ENCODE measurements around the gene NDUFS7. TPM values are rescaled to one million over a fixed set of nuclear protein-coding genes. Genes with fewer than 3 reads are reported as not detected.

Gene NDUFS7
- total RNA-seq, 1 donor from 2014 or later, result 159 TPM

DNA sequence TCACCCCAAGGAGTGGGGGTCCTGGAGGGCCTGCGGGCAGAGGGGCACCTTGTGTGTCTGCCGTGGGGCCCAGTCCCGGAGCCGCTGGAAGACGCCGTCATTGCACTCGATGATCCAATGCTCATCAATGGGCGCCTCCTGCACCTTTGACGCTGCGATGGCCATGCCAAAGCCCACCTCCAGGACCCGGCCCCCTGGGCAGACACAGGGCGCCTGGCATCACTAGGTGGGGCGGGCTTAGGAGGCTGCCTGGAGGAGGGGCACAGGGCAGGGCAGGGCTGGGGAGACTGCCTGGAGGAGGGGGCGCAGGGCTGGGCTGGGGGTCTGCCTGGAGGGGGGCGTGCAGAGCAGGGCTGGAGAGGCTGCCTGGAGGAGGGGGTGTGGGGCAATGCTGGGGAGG lies 16.0 kb downstream of the NDUFS7 start:
- no peak for DNase-seq (ENCODE audit: extremely low read depth, low read depth, low spot score)

DNA sequence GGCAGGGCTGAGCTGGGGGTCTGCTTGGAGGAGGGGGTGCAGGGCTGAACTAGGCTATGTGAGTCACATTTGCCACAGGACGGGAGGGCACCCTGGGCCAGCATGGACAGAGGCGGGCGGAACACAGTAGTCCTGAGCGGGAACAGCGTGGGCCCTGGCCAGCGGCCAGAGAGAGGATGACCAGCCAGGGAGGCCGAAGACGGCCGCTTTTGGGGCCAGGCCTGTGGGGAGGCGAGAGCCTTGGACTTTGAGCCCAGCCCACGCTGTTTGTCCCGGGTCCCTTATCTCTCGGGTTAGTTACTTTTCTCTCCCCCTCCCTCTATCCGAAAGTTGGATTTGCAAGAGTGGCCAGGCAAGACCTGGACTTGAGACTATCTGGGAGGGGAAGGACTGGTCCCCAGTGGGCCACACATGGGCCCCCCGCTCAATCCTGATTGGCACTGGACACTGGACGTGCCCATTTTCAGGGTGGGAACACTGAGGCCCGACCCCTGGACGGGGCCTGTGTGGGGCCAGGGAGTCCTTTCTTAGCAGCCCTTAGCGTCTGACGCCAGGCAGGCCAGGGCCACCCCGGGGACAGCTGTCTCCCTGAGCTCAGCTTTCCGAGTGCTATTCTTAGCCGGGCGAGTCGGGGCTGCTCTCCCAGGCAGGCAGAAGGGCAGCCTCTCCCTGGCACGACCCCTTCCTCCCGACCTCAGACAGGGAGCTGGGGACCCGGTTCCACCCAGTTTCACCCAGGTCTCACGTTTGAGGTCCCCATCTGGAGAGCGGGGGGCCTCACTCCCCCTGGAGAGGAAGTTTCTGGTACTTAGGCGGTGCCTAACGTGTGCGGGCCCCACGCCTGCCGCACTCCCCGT lies 16.8 kb downstream of the NDUFS7 start:
- DNase-seq (ENCODE audit: extremely low read depth, low read depth, low spot score), result no peak

DNA sequence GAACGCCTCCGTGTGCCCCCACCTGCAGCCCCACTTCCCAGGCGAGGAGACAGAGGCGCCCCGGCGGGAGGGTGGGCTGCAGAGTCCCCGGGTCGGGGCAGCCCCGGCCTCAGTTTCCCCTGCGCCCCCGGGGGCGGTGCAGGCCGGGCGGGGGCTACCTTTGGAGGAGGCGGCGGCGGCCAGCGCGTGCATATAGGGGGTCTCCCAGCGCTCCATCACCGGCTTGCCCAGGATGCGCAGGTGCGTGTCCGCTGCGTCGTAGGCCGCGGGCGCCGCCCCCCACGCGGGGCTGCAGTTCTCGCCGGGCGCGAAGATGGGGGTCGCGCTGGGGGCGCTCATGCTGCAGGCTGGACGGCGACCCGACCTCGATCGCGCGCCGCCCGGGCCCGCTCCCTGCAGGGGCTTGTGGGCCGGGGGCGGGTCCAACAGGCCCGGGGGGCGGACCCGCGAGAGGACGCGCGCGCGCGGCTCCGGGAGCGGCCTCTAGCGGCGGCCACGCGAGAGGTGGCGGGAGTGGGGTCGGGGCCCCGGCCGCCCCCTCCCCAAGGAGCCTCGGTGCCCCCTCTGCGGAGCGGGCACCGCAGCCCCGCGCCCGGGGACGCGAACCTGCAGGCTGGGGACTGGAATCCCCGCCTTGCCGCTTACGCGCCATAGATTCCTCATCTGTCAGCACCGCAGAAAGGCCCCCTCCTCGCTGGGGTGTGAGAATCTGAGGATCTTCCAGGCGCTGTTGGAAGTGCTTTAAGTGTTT lies 17.6 kb downstream of the NDUFS7 start, which contains the start of gene GAMT:
TSS of gene GAMT (minus strand) at position 405 of the 751 bp plus-strand sequence. CDS start at position 339, 66 bp downstream.
- DNase-seq (ENCODE audit: extremely low read depth, low read depth, low spot score), result no peak

DNA sequence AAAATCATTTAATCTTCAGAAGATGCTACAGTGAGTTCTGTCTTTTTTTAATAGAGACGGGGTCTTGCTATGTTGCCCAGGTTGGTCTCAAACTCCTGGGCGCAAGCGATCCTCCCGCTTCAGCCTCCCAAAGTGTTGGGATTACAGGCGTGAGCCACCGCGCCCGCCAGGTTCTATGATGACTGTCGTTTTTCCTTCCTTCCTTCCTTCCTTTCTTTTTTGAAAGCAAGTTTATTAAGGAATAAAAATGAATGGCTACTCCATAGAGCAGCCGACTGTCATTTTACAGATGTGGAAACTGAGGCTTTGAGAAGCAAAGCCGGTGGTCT lies 18.1 kb downstream of the NDUFS7 start:
- no peak for DNase-seq (ENCODE audit: extremely low read depth, low read depth, low spot score)

DNA sequence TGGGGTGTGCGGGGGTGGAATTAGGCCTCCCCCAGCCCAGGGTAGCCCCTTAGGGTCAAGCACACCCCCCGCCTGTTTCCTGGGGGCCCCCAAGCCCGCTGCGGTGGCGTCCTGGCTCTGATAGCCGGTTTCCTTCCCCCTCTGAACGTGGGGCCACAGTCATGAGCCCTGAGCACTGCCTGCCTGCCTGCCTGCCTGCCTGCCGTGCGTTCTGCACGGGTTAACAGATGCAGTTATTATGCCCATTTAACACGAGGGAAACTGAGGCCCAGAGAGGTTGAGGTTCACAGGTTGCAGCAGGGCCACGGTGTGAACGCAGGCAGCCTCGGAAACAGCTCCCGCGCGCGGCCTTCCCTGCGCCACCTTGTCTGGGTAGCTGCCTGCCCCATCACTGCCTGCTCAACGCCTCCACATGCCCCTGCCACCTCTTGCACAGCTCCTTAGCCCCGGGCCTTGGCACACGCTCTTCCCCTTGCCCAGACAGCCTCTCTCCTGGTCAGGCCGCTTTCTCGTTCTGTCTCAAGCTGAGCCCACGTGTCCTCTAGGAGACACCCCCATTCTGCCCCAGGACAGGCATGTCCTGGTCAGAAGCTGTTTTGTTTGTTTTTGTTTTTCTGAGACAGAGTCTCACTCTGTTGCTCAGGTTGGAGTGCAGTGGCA lies 18.8 kb downstream of the NDUFS7 start:
- DNase-seq (ENCODE audit: extremely low read depth, low read depth, low spot score), result no peak

DNA sequence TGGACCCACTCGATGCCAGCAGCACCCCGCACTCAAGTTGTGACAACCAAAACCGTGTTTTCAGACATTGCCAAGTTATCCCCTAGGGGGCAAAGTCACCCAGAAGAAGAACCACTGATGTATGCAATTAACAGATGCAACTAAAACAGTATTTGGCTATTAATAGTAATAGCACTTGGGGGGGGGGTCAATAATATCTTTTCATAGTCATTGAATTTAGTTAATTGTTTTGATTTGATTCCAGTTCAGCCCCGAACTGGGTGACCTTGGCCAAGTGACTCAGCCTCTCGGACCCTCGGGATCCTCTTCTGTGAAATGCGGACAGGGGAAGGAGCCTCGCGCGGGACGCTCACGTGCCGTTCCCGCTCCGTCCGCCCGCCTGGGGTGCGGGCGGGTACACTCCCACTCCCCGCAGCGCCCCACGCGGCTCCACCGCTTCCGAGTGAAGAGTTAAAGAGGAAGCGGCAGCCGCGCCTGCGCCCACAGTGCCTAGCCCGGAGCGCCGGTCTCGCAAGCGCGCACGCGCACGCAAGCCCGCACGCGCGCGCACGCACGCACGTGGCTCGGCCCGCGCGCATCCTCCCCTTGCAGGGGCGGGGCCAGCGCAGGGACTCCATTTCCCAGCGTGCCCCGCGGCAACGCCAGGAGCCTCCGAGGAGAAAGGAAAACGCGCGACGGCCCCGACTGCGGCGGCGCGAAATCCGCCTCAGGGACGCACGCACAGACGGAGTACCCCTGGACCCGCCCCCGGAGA lies 23.2 kb downstream of the NDUFS7 start:
- peak; percentile 50 for DNase-seq (ENCODE audit: extremely low read depth, low read depth, low spot score)

DNA sequence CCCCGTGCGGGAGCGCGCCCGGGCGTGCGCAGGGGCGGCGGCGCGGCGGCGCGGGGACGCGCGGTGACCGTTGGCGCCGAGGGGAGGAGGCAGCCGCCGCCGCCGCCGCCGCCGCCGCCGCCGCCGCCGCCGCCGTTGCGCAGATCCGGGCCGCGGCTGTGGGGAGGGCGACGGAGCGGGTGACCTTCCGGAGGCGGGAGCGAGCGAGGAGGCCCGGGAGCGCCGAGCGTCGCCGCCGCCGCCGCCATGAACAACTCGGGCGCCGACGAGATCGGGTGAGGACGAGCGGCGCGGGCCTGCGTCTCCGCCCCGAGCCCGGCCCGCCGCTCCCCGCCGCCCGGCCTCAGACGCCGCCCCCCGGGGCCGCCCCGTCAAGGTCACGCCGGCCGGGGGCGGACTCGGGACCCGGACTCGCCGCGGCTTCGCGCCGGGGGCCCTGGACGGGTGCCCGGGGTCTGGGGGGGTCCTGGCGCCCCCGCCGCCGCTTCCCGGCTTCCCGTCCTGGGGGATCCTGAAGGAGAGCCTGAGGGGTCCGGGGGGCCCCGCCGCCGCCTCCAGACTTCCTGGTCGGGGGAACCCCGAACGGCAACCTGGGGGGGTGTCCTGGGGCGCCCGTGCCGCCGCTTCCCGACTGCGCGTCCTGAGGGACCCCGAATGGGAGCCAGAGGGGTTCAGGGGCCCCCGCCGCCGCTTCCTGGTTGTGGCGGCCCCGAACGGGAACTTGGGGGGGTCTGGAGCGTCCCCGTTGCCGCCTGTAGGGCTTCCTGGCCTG lies 24.0 kb downstream of the NDUFS7 start, which contains the start of gene DAZAP1:
TSS of gene DAZAP1 (plus strand) at position 59 of the 772 bp plus-strand sequence. CDS start at position 247, 188 bp downstream.
- no peak for DNase-seq (ENCODE audit: extremely low read depth, low read depth, low spot score)

DNA sequence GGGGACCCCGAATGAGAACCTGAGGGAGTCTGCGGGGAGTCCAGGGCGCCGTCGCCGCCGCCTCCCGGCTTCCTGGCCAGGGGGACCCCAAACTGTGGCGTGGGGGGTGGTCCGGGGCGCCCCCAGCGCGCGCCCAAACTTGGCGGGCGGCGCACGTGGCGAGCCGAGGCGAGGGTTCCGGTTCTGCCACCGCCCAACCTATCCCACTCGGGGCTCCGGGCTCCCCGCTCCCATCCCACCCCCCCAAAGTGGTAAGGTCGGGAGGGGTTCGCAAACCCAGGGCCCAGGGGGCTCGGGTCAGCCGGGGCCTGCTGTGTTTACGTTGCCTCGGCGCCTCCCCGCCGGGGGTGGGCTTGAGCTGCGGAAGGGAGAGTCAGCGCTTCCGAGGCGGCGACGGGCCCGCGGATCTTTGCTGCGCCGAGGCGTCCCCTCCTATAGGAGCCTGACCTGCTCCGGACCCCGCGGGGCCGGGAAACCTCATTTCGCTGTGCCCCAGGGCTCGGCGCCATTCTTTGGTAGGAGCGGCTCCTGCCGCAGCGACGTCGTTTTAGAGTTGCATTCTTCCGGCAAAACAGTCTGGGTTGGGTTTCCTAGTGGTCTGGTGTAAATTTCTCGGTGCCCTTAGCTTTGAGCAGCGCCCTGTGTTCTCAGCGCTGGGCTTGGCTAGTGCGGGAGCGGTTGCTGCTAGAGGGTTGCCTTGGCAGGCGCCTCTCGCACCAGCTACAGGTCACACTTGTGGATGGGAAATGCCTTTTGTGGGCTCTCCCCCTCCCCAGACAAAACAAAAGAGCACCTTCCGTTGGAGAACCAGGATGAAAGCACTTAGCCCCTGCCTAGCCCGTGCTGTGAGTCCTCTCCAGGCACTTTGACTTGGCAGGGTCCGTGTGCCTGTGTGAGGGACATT lies 24.8 kb downstream of the NDUFS7 start:
- DNase-seq (ENCODE audit: extremely low read depth, low read depth, low spot score), result no peak

DNA sequence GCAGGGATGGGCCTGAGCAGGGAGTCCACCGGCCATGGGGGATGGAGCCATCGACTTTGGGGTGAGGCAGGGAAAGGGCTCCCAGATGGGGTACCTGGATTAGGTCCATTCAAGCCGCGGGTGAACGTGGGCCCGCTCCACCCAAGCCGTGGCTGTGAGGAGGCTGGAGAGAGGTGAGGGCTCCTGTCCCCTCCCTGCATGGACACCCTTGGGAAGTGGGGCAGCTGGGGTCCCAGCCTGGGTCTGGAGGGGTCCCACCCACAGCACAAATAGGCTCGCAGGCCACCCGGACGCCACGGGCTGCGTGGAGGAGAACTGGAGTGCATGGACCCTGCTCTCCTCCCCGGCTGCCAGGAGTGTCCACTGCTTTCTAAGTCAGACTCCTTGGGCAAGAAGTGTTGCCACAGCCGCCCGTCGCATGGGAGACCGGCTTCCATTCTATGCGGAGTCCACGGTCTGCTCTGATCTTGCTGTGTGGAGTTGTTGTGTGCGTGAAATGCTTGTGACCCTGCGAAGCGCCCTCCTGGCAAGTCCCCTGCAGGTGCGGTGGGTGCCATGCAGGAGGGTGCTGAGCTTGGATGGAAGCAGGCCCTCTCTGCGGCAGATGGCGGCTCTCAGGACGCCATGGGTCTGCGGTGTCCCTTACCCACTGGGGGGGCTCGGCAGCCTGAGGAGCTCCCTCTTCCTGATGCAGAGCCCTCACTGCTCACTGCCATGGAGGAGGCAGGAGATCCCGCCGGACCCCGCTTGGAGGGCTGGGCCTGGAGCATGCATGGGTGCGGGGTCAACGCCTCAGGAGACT lies 25.7 kb downstream of the NDUFS7 start:
- no peak for DNase-seq (ENCODE audit: extremely low read depth, low read depth, low spot score)

DNA sequence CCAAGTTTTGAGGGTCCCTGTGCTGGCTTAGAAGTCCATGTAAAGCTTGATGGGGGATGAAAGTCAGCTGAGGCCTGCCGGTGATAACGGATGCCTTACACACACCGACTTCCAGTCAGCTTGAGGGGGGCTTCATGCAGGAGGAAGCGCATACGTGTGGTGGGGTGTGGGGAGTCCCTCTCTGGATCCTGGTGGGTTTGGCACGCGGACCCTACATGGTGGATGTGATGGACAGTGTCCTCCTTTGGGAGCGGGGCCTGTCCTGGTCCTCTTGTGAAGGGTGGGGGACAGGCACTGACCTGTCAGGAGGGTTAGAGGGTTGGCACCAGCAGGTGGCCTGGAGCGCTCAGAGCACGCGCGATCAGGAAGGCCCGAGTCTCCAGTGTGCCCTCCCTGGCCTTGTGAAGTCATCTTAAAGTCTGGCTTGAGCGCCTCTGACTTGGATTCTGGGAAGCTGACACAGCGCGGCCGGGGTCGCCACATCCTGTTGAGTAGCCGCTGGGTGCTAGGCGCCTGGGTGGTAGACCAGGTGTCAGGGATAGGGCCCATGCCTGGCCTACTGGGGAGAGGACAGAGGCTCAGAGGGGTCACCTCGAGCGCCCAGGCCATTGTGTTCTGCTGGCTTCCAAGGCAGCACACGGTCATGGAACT lies 26.6 kb downstream of the NDUFS7 start:
- DNase-seq (ENCODE audit: extremely low read depth, low read depth, low spot score), result no peak

DNA sequence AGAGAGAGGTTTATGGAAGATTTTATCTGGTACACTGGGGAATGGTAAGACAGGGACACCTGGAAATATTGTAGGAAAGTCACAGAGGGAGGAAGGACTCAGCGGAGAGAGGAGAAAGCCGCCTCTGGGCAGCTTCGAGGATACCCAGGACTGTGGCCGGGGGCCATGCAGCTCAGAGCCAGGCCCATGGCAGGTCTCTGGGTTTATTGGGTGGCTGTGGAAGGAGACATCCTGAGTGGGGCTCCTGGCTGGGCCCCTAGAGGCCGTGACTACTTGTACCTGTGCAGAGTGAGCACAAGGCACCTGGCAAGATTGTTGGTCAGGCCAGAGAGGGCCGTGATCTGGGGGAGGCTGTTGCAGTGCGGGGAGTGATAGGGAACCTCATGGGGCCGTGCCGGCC lies 27.1 kb downstream of the NDUFS7 start:
- DNase-seq (ENCODE audit: extremely low read depth, low read depth, low spot score), result no peak

DNA sequence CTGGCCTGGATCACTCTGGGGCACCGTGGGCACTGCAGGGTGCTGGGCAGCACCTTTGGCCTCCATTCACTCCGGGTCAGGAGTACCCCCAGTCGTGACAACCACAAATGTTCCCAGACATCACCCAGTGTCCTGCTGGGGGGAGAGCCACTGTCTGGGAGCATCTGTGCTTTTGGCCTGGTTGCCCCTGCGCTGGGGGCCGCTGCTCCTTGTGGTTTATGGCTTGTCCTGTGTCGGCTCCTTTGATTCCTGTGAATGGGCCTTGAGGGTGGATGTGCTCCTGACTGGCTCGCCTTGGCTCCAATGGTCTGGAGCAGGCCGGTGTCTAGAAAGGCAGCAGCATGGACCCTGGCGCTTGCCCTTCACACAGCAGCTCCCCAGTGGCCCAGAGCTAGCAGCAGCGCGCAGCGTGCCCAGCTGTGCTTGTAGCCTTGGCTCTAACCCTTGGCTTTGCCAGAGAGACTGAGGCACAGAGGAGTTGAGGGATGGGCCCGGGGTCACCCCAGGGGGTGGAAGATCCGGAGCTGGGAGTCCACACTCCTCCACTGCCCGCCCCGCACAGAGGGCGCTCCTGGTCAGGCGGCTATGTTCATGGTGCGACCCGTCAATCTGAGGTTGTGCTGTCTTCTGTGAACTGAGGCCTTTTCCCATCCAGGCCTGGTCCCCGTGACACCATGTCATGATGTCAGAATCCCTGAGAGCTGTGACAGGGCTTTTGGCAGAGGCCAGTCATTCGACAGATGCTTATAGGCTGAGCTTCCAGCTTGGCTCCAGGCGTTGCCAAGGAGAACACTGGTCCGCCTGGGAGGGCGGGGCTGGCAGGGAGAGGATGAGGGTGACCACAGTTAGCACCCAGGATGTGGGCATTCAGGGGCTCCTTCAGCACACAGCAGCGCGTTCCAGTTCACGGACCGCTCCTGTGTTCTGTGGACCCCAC lies 27.8 kb downstream of the NDUFS7 start:
- no peak for DNase-seq (ENCODE audit: extremely low read depth, low read depth, low spot score)

DNA sequence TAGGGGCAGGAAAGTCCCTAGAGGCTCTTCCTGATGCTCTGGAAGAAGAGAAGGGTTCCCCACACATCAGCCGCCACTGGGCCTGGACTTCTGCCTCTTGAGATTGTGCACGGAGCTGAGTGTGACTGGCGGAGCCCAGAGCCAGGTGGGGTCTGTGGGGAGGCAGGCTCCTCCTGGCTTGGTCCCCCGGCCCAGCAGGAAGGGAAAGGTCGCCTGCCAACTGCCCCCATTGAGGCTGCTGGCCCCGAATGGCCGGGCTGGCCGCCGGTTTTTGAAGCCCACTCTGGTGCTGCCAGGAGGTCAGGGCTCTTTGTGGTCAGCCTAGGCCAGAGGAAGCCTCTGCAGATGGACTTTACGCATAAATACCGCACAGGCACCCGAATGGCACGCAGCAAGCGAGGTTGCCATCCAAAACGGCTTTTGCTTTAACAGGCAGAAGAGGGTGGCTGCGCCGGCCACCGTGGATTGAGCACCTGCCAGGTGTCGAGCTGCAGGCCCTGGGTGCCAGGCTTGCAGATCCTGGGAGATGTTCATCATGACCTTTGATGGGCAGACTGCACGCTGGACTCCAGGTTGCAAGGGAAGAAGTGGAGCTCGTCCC lies 28.7 kb downstream of the NDUFS7 start:
- no peak for DNase-seq (ENCODE audit: extremely low read depth, low read depth, low spot score)

DNA sequence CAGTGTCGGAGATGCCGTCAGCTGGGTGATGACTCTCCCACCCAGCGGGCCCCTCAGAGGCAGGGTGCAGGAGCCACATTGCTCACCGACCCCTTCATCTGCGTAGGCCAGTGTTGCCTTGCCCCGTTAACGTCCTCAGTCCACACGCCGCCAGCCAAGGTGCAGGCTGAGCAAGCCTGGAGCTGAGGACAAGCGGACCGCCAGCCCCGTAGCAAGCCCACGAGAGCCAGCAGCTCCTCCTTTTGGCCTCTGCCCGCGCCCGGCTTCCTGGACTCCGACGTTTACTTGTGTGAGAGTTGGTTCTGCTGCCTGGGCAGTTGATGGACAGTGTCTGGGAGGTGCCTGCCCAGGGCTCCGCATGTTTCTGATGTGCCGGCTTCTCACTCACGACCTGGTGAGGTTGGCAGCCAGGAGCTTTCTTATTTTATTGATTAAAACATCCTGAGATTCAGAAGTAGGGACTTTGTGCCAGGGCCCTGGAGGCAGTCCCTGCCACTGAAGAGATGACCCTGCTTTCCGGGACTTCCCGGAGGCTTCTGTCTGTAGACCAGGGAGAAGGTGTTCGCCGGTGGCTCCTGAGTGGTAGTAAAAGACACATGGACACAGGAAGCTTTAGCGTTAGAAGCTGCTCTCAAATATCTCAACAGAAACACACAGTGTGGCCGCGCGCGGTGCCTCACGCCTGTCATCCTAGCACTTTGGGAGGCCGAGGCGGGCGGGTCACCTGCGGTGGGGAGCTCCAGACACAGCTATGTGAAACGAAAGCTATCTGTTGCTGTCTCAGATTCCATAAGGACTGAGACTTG lies 29.5 kb downstream of the NDUFS7 start:
- DNase-seq (ENCODE audit: extremely low read depth, low read depth, low spot score), result no peak
